Gastroesophageal sphincter (tissue), 4 donors: ENCODE results near the gene APMAP. TPM values are rescaled to one million over a fixed set of nuclear protein-coding genes. Genes with fewer than 3 reads are reported as not detected.

ENCODE experiments used
- ATAC-seq: fragments of 150-250 bp; one replicate; pipeline ENCODE4 v1.9.1; 2016; ENCODE audit warnings: mild to moderate bottlenecking, moderate library complexity
- H3K27ac ChIP-seq, 4 donors: fragments of 200-600 bp; sonication (generic) in 3 of 4; 1 replicate in 3 of 4; 2 replicates in 1 of 4; pipeline ENCODE4 v1.5.1; 2016 to 2019
- H3K27me3 ChIP-seq: fragments of 200-600 bp; sonication (generic); one replicate; pipeline ENCODE4 v1.5.1; 2019
- H3K36me3 ChIP-seq, 2 donors: fragments of 200-600 bp; sonication (generic); one replicate each; pipeline ENCODE4 v1.5.1; 2019; ENCODE audit warnings: control low read depth in 1 of 2
- H3K4me1 ChIP-seq, 3 donors: fragments of 200-600 bp; sonication (generic); 1 replicate in 2 of 3; 2 replicates in 1 of 3; pipeline ENCODE4 v1.5.1; 2016 to 2019; ENCODE audit warnings: control low read depth in 2 of 3
- H3K4me3 ChIP-seq, 2 donors: fragments of 200-600 bp; sonication (generic); one replicate each; pipeline ENCODE4 v1.5.1; 2019; ENCODE audit warnings: mild to moderate bottlenecking in 1 of 2, moderate library complexity in 1 of 2
- H3K9me3 ChIP-seq, 3 donors: fragments of 200-600 bp; sonication (generic); one replicate each; pipeline ENCODE4 v1.5.1; 2017 to 2019; ENCODE audit warnings: control low read depth in 2 of 3
- EP300 ChIP-seq: sonication (generic); formaldehyde crosslinking; IDR thresholded peaks from one replicate; pipeline ENCODE4 v1.6.1; 2017; ENCODE audit warnings: antibody characterized with exemption, mild to moderate bottlenecking
- POLR2A ChIP-seq, 2 donors: fragments of 450-650 bp; IDR thresholded peaks; one replicate each; pipeline ENCODE4 v1.6.1; 2017; ENCODE audit warnings: antibody characterized with exemption in 2 of 2, mild to moderate bottlenecking in 2 of 2, moderate library complexity in 1 of 2
- POLR2AphosphoS5 ChIP-seq: sonication (generic); formaldehyde crosslinking; IDR thresholded peaks from one replicate; pipeline ENCODE4 v1.6.1; 2017; ENCODE audit warnings: antibody characterized with exemption
- WGBS, 2 donors: methylation state at CpG; one replicate each; pipeline ENCODE4 v1.1.5; 2018; ENCODE audit warnings: low coverage in 1 of 2; 5-methylcytosine and 5-hydroxymethylcytosine counted together
- small RNA-seq, 4 donors: library from RNA; depleted of rRNA; stranded (forward); fragments of <200 nt; gene quantifications; one replicate each; pipeline ENCODE3, GENCODE V24; 2016
- total RNA-seq, 4 donors: library from RNA; depleted of rRNA; stranded (reverse); fragments of >200 nt; gene quantifications; one replicate each; pipeline ENCODE4 v1.1.0, GENCODE V29; 2016
- TF ChIP-seq, protein P1 (sequence below), 4 experiments: fragments of 200-600 bp in 2 of 4; fragments of 450-650 bp in 2 of 4; sonication (generic) in 1 of 4; IDR thresholded peaks; one replicate each; pipeline ENCODE4 v1.5.1; 2017 to 2019; ENCODE audit warnings: antibody characterized with exemption in 4 of 4, mild to moderate bottlenecking in 2 of 4, moderate library complexity in 2 of 4

The APMAP gene
- total RNA-seq, 4 donors from 2014 or later = 24.3 to 46.8 (median 35.9) TPM

GRCh38 chr20:24916412-24916811, 76.1 kb downstream of the APMAP start:
- no peak for ATAC-seq
- Histone ChIP-seq H3K4me1 (peaks cover 0 to 3% (median 0%) of the 10 kb centered on the region in 3 donors), H3K36me3 (no peaks in the 10 kb centered on the region), H3K9me3 (no peaks in the 10 kb centered on the region), H3K4me3 (no peak overlapping the region), H3K27ac (no peak overlapping the region), H3K27me3 (no peaks in the 10 kb centered on the region)
- TF ChIP-seq POLR2AphosphoS5 (no peak), EP300 (no peak), POLR2A (IDR thresholded peaks at IDR 0.05) (no peak)
- TF ChIP-seq, protein P1, sequence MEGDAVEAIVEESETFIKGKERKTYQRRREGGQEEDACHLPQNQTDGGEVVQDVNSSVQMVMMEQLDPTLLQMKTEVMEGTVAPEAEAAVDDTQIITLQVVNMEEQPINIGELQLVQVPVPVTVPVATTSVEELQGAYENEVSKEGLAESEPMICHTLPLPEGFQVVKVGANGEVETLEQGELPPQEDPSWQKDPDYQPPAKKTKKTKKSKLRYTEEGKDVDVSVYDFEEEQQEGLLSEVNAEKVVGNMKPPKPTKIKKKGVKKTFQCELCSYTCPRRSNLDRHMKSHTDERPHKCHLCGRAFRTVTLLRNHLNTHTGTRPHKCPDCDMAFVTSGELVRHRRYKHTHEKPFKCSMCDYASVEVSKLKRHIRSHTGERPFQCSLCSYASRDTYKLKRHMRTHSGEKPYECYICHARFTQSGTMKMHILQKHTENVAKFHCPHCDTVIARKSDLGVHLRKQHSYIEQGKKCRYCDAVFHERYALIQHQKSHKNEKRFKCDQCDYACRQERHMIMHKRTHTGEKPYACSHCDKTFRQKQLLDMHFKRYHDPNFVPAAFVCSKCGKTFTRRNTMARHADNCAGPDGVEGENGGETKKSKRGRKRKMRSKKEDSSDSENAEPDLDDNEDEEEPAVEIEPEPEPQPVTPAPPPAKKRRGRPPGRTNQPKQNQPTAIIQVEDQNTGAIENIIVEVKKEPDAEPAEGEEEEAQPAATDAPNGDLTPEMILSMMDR (IDR thresholded peaks at IDR 0.05) = no peak
- WGBS, 2 donors = 71% methylated on average over 1 of the region's 1 CpG; no CpG with 5 or more reads in 1 of the 2 donors

- Histone ChIP-seq H3K4me3 (no peak overlapping the region), H3K4me1 (peaks cover 0 to 3% (median 0%) of the 10 kb centered on the region in 3 donors), H3K27ac (no peak overlapping the region), H3K27me3 (no peaks in the 10 kb centered on the region), H3K9me3 (no peaks in the 10 kb centered on the region), H3K36me3 (no peaks in the 10 kb centered on the region)
- no CpG with 5 or more reads among the region's 7 CpGs for WGBS, 2 donors
- TF ChIP-seq EP300 (no peak), POLR2AphosphoS5 (no peak), POLR2A (IDR thresholded peaks at IDR 0.05) (no peak)
- TF ChIP-seq, protein P1 (IDR thresholded peaks at IDR 0.05) = no peak
- ATAC-seq = no peak
Observed at GRCh38 chr20:24915892-24916291, 76.7 kb downstream of the APMAP start.

- TF ChIP-seq EP300 = no peak
- no peak overlapping the region for H3K4me3 ChIP-seq
- ATAC-seq = no peak
Observed at GRCh38 chr20:24915440-24915839, 77.1 kb downstream of the APMAP start.

GRCh38 chr20:24914388-24915241, 77.9 kb downstream of the APMAP start:
- H3K27me3 ChIP-seq = no peaks in the 10 kb centered on the region
- WGBS, 2 donors = 68 to 73% methylated on average over 2 to 3 of the region's 14 CpGs
- no peak overlapping the region for H3K27ac ChIP-seq
- peaks cover 0 to 3% (median 0%) of the 10 kb centered on the region in 3 donors for H3K4me1 ChIP-seq
- no peaks in the 10 kb centered on the region for H3K36me3 ChIP-seq
- H3K9me3 ChIP-seq = no peaks in the 10 kb centered on the region
- no peak for TF ChIP-seq EP300
- TF ChIP-seq, protein P1 (IDR thresholded peaks at IDR 0.05) = no peak
- H3K4me3 ChIP-seq = no peak overlapping the region
- no peak for ATAC-seq

More at GRCh38 chr20:24915440-24915839, 77.1 kb downstream of the APMAP start:
- peaks cover 0 to 3% (median 0%) of the 10 kb centered on the region in 3 donors for H3K4me1 ChIP-seq
- H3K36me3 ChIP-seq = no peaks in the 10 kb centered on the region
- no peak overlapping the region for H3K27ac ChIP-seq
- H3K27me3 ChIP-seq = no peaks in the 10 kb centered on the region
- 80 to 96% methylated on average over 1 to 5 of the region's 9 CpGs for WGBS, 2 donors
- H3K9me3 ChIP-seq = no peaks in the 10 kb centered on the region

DNA sequence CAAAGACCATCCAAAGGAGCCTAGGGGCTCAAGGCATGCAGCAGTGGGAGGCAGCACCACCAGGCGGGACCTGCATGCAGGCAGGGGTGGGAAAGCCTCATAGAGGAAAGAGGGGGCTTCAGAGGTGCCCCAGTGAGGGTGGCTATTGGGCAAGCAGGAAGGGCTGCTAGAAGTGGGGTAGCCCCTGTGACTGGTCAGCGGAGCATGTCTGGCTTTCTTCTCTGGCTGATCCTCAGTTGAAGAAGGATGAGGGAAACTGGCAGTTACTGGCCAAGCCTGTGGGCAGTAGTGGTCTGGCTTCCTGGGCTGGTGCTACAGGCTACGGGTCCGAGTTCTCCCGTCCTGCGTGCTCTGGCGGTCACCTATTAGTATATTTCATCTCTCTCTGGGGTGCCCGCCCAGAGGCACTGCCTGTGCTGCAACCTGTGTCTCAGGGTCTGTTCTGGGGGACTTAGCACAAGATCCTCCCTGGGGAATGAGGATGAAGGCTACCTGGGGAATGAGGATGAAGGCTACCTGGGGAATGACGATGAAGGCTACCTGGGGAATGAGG, 79.4 kb downstream of the APMAP start:
- no peak overlapping the region for H3K4me3 ChIP-seq

More for the DNA sequence above, 79.4 kb downstream of the APMAP start:
- H3K36me3 ChIP-seq = no peaks in the 10 kb centered on the region
- ATAC-seq = no peak
- H3K27me3 ChIP-seq = no peaks in the 10 kb centered on the region
- WGBS, 2 donors = no CpG with 5 or more reads among the region's 9 CpGs
- H3K4me1 ChIP-seq = peaks cover 0 to 1% (median 0%) of the 10 kb centered on the region in 3 donors
- TF ChIP-seq POLR2AphosphoS5 (no peak), EP300 (no peak), POLR2A (IDR thresholded peaks at IDR 0.05) (no peak)
- TF ChIP-seq, protein P1 (IDR thresholded peaks at IDR 0.05) = no peak
- no peak overlapping the region for H3K27ac ChIP-seq
- peaks cover 0 to 12% (median 0%) of the 10 kb centered on the region in 3 donors for H3K9me3 ChIP-seq

Small RNAs within 50 kb of the gene (small RNA-seq; reads per million reads assigned to genes)
- gene RNU6-1257P = 0 reads per million in 4 donors

Other genes with a start within 250 kb of the APMAP start
- gene CST7, start 43.5 kb downstream of the APMAP start, total RNA-seq = 1 to 10 TPM in 1 of 4 donors, under 1 TPM in 1, not detected in 2; 0.37 to 4.0 TPM
- 100 to 1,000 TPM in 1 of 4 donors, 10 to 100 TPM in 3; 44.7 to 105 (median 61.6) TPM for gene ACSS1, start 65.4 kb upstream of the APMAP start, total RNA-seq
- not detected for gene VSX1, start 89.4 kb upstream of the APMAP start, total RNA-seq
- 10 to 100 TPM; 34.8 to 49.2 (median 43.9) TPM for gene ENTPD6, start 203.0 kb upstream of the APMAP start, total RNA-seq